ENCODE data around the gene GLI3.

The GLI3 gene

DNA sequence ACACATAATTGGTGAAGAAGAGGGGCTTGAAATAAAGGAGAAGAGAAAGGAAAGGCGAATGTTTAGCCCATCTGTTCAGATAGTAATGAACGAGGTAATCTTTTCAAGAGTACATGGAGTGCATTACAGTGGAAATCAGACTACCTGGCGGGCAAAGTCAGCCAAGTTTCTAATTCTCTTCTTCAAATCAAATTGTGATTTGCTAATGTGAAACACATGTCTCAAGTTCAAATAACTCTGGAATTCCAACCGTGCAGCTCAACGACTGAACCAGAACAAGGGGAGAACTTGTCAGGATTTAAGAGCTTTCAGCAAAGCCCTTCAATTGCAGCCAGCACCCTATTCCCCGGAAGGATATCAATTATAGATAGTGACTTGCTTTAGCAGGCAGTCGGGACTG is 216.9 kb downstream of the GLI3 start:
- Histone ChIP-seq H3K36me3 (no peaks in the 10 kb centered on the region), H3K27ac (no peak overlapping the region), H3K9me3 (ENCODE audit: severe bottlenecking) (peaks cover 1% of the 10 kb centered on the region), H3K27me3 (ENCODE audit: insufficient read depth, low read depth, severe bottlenecking) (peaks cover 19% of the 10 kb centered on the region), H3K4me3 (ENCODE audit: low read depth, low read length) (no peak overlapping the region)
- no peak for DNase-seq
- no peak for TF ChIP-seq CTCF (IDR thresholded peaks at IDR 0.05; ENCODE audit: low read depth, low read length)

DNA sequence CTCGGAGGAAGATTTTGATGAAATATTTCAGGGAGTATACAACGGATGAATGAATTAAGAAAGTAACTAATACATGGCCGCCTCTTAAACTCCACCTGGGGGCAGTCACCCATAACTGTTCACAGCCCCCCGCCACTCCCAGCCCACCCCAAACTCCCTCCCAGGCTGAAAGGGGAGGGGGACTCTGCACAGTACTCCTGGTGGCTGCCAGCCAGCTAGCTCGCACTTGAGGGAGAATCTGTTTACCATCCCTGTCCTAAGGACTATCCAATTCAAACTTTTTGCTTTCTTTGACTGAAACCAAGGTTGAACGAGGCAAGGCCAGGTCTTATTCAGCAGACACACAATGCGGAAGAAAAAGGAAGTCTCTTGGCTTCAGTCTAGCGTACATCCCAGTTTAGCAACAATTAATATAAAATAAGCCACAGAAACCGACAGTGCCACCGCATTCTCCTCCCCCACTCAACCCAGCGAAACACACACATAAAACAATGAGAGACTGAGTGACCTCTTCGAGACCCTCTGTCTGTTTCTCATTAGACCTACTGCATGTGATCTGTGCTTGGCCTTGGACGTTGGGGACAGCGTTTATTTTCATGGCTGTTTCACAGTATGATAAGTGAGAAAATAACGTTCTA is 219.5 kb downstream of the GLI3 start:
- Histone ChIP-seq H3K27me3 (ENCODE audit: insufficient read depth, low read depth, severe bottlenecking) (peaks cover 12% of the 10 kb centered on the region), H3K9me3 (ENCODE audit: severe bottlenecking) (peaks cover 12% of the 10 kb centered on the region), H3K27ac (no peak overlapping the region), H3K4me3 (ENCODE audit: low read depth, low read length) (no peak overlapping the region), H3K36me3 (no peaks in the 10 kb centered on the region)
- DNase-seq, result no peak
- no peak for TF ChIP-seq CTCF (IDR thresholded peaks at IDR 0.05; ENCODE audit: low read depth, low read length)

DNA sequence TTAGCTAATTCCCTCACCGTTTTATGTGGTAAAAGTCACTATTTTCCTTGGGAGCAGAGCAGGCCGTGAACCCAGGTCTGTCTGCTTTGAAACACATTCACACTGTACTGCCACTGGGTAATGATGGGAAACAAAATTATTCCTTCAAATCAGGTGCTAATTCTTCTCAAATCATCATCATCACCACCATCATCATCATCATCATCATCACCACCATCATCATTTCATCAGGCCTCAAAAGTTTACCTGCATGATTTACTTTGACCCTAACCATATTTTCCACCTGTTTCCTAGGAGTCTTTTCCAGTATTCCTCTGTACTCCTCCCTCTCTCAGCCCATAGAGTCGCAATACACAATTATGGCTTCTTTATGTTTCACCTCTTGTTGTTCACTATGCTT is 220.5 kb downstream of the GLI3 start:
- H3K9me3 ChIP-seq (ENCODE audit: severe bottlenecking), result peaks cover 12% of the 10 kb centered on the region
- H3K27ac ChIP-seq, result no peak overlapping the region
- DNase-seq, result no peak
- H3K4me3 ChIP-seq (ENCODE audit: low read depth, low read length), result no peak overlapping the region
- H3K36me3 ChIP-seq, result no peaks in the 10 kb centered on the region
- TF ChIP-seq CTCF (IDR thresholded peaks at IDR 0.05; ENCODE audit: low read depth, low read length), result no peak
- H3K27me3 ChIP-seq (ENCODE audit: insufficient read depth, low read depth, severe bottlenecking), result peaks cover 5% of the 10 kb centered on the region

DNA sequence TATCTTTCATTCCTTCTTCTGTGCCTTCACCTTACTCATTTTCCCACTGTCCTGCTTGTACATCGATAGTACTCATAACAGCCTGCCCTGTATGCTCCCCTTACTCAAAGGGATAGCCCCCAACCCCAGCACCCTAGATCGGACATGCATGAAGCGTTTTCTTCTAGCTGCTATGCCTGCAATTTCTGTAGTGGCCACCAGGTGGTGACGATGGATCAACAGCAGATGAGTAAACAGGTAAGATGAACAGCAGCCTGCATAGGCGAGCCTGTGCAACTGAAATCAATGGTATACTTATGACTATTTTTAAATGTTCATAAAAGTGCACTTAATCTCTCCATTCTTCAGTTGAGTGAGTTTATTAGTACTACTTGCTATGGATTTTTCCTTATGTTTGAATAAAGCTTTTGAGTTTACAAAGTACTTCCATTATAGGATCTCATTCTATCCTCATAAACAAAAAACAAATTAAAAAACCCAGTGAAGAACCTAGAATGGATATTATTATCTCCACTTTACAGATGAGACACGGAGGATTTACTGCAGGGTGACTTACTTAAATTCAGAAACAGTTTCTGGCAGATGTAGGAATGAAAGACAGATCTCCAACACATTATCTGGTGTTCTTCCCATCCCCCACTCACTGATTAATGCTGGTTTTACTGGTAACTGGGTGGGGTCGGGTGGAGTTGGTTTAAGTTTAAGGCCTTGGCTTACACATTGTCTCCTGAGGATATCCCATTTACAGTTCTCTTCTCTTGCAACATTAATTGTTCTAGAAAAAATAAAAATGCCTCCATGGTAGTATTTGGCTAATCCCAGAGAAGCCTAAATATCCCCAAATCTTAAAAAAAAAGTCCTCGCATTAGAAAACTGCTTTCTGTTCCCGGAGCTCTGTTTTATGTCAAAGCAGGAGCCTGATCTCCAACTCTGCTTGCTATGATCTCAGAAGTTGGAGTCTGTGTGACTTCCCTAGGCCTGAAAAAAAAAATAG is 222.1 kb downstream of the GLI3 start:
- TF ChIP-seq CTCF (IDR thresholded peaks at IDR 0.05; ENCODE audit: low read depth, low read length), result peak; percentile 70
- no peak overlapping the region for H3K4me3 ChIP-seq (ENCODE audit: low read depth, low read length)
- peaks cover 12% of the 10 kb centered on the region for H3K9me3 ChIP-seq (ENCODE audit: severe bottlenecking)
- H3K27ac ChIP-seq, result no peak overlapping the region
- DNase-seq, result peak; percentile 61
- H3K36me3 ChIP-seq, result no peaks in the 10 kb centered on the region
- H3K27me3 ChIP-seq (ENCODE audit: insufficient read depth, low read depth, severe bottlenecking), result peaks cover 5% of the 10 kb centered on the region

GRCh38 chr7:42012786-42013360 is 224.1 kb downstream of the GLI3 start:
- TF ChIP-seq CTCF (IDR thresholded peaks at IDR 0.05; ENCODE audit: low read depth, low read length), result no peak
- H3K9me3 ChIP-seq (ENCODE audit: severe bottlenecking), result peaks cover 12% of the 10 kb centered on the region

More at GRCh38 chr7:42012786-42013360, 224.1 kb downstream of the GLI3 start:
- no peak for DNase-seq
- Histone ChIP-seq H3K4me3 (ENCODE audit: low read depth, low read length) (no peak overlapping the region), H3K36me3 (no peaks in the 10 kb centered on the region), H3K27ac (no peak overlapping the region), H3K27me3 (ENCODE audit: insufficient read depth, low read depth, severe bottlenecking) (peaks cover 4% of the 10 kb centered on the region)
